OCI-LY3 (cell line): ENCODE measurements around the gene GPR18.
A peak's percentile ranks its signal among the peaks of the same experiment; 100 is the strongest.

Experiments
- H2AFZ ChIP-seq: fragments of 200-600, 300-600 bp; shearing (Covaris generic); 2 replicates; pipeline ENCODE4 v1.6.0; 2014; ENCODE audit warnings: antibody characterized with exemption, low read depth, low read length
- H3K27ac ChIP-seq: fragments of 200-600, 300-600 bp; sonication (generic); 2 replicates; pipeline ENCODE4 v1.5.1; 2014; ENCODE audit warnings: mild to moderate bottlenecking, low read length, moderate library complexity, mixed read lengths
- H3K27me3 ChIP-seq: fragments of 200-600, 300-600 bp; sonication (generic); 2 replicates; pipeline ENCODE4 v1.6.1; 2014; ENCODE audit warnings: low read depth, low read length, mixed read lengths
- H3K36me3 ChIP-seq: fragments of 200-600, 300-600 bp; sonication (generic); replicated peaks from 2 replicates; pipeline ENCODE3; 2014; ENCODE audit warnings: low read depth, low read length, mixed read lengths
- H3K4me1 ChIP-seq: fragments of 300-600, 200-600 bp; sonication (generic); 2 replicates; pipeline ENCODE4 v1.6.1; 2014; ENCODE audit warnings: low read length, mixed read lengths
- H3K4me2 ChIP-seq: fragments of 200-600, 300-600 bp; sonication (generic); 2 replicates; pipeline ENCODE4 v1.6.1; 2014; ENCODE audit warnings: low read length, mixed read lengths
- H3K4me3 ChIP-seq: fragments of 300-600, 200-600 bp; sonication (generic); 2 replicates; pipeline ENCODE4 v1.5.1; 2014; ENCODE audit warnings: antibody characterized with exemption, mild to moderate bottlenecking, low read length, moderate library complexity
- H3K79me2 ChIP-seq: fragments of 300-600, 200-600 bp; shearing (Covaris generic); 2 replicates; pipeline ENCODE4 v1.6.1; 2014; ENCODE audit warnings: mild to moderate bottlenecking, low read length, mixed read lengths
- H3K9ac ChIP-seq: fragments of 300-600, 200-600 bp; shearing (Covaris generic); 2 replicates; pipeline ENCODE4 v1.6.0; 2014; ENCODE audit warnings: mild to moderate bottlenecking, low read length, moderate library complexity
- H3K9me3 ChIP-seq: fragments of 200-600, 300-600 bp; shearing (Covaris generic); 2 replicates; pipeline ENCODE4 v1.6.1; 2014; ENCODE audit warnings: low read length, mixed read lengths; ENCODE audit not compliant: insufficient read depth
- H4K20me1 ChIP-seq: fragments of 200-600, 300-600 bp; sonication (generic); 2 replicates; pipeline ENCODE4 v1.6.1; 2016; ENCODE audit warnings: low read length, mixed read lengths; ENCODE audit not compliant: insufficient read depth
- CTCF ChIP-seq: fragments of 200-600, 300-600 bp; sonication (generic); IDR thresholded peaks from 2 replicates; pipeline ENCODE4 v1.5.1; 2014; ENCODE audit warnings: antibody characterized with exemption, low read length, low read depth
- EZH2phosphoT487 ChIP-seq: fragments of 200-600 bp; shearing (Covaris generic); IDR thresholded peaks from 2 replicates; pipeline ENCODE4 v1.6.1; 2018; ENCODE audit warnings: antibody characterized with exemption, mixed run types, low read depth

Gene GPR18

GRCh38 chr13:99269627-99270241 is 11.6 kb upstream of the GPR18 start:
- H3K9me3 ChIP-seq, result peaks cover 6% of the 10 kb centered on the region; the same call in 1 of the 2 replicates
- no peak overlapping the region for H3K4me3 ChIP-seq
- no peaks in the 10 kb centered on the region for H4K20me1 ChIP-seq
- H3K36me3 ChIP-seq, result peaks cover 15% of the 10 kb centered on the region
- H3K27ac ChIP-seq, result peak overlapping the region; percentile 52
- H3K79me2 ChIP-seq, result peaks cover 3% of the 10 kb centered on the region; the same call in 1 of the 2 replicates
- peak overlapping the region; percentile 9 for H3K9ac ChIP-seq
- H3K27me3 ChIP-seq, result no peaks in the 10 kb centered on the region
- peaks cover 46% of the 10 kb centered on the region for H3K4me1 ChIP-seq
- peak overlapping the region; percentile 45 for H3K4me2 ChIP-seq
- TF ChIP-seq CTCF (peak; percentile 96), EZH2phosphoT487 (no peak)
- no peak overlapping the region for H2AFZ ChIP-seq

- H3K27ac ChIP-seq, result no peak overlapping the region
- H3K9me3 ChIP-seq, result peaks cover 6% of the 10 kb centered on the region; the same call in 1 of the 2 replicates
- peaks cover 15% of the 10 kb centered on the region for H3K36me3 ChIP-seq
- no peak overlapping the region for H2AFZ ChIP-seq
- H4K20me1 ChIP-seq, result 0 out of 2 replicates have a peak, but pooled peaks cover 7% of the 10 kb centered on the region
- peaks cover 55% of the 10 kb centered on the region for H3K4me1 ChIP-seq
- H3K79me2 ChIP-seq, result peaks cover 3% of the 10 kb centered on the region; the same call in 1 of the 2 replicates
- H3K9ac ChIP-seq, result no peak overlapping the region
- 0 out of 2 replicates have a peak, but pooled peaks cover 3% of the 10 kb centered on the region for H3K27me3 ChIP-seq
- TF ChIP-seq CTCF, result no peak
- TF ChIP-seq EZH2phosphoT487, result no peak
- no peak overlapping the region for H3K4me2 ChIP-seq
- no peak overlapping the region for H3K4me3 ChIP-seq
These were observed 10.6 kb upstream of the GPR18 start for GRCh38 chr13:99268822-99269221.

GRCh38 chr13:99267927-99268326 is 9.7 kb upstream of the GPR18 start:
- H3K4me2 ChIP-seq, result no peak overlapping the region
- peaks cover 3% of the 10 kb centered on the region; the same call in 1 of the 2 replicates for H3K79me2 ChIP-seq
- H3K27ac ChIP-seq, result no peak overlapping the region

More at GRCh38 chr13:99267927-99268326, 9.7 kb upstream of the GPR18 start:
- H2AFZ ChIP-seq, result no peak overlapping the region
- H4K20me1 ChIP-seq, result 0 out of 2 replicates have a peak, but pooled peaks cover 7% of the 10 kb centered on the region
- H3K4me3 ChIP-seq, result no peak overlapping the region
- H3K36me3 ChIP-seq, result peaks cover 12% of the 10 kb centered on the region
- 0 out of 2 replicates have a peak, but pooled peaks cover 3% of the 10 kb centered on the region for H3K27me3 ChIP-seq
- TF ChIP-seq CTCF, result no peak
- TF ChIP-seq EZH2phosphoT487, result no peak
- H3K9me3 ChIP-seq, result peaks cover 6% of the 10 kb centered on the region; the same call in 1 of the 2 replicates
- H3K4me1 ChIP-seq, result peaks cover 56% of the 10 kb centered on the region
- H3K9ac ChIP-seq, result no peak overlapping the region
